NCI-H748 treated with DMSO at 0.1 percent for 48 hours (cell line): ENCODE results near the gene CD164L2.

Experiments
- DNase-seq: peaks from one replicate; lab custom pipeline; 2025; lab: John Stamatoyannopoulos, UW

CD164L2 gene

GRCh38 chr1:27405074-27405473 is 21.9 kb upstream of the CD164L2 start:
- DNase-seq, result no peak

- DNase-seq, result no peak
These were observed 20.8 kb upstream of the CD164L2 start for GRCh38 chr1:27403931-27404330.

GRCh38 chr1:27403065-27403726 is 20.1 kb upstream of the CD164L2 start:
- no peak for DNase-seq

DNA sequence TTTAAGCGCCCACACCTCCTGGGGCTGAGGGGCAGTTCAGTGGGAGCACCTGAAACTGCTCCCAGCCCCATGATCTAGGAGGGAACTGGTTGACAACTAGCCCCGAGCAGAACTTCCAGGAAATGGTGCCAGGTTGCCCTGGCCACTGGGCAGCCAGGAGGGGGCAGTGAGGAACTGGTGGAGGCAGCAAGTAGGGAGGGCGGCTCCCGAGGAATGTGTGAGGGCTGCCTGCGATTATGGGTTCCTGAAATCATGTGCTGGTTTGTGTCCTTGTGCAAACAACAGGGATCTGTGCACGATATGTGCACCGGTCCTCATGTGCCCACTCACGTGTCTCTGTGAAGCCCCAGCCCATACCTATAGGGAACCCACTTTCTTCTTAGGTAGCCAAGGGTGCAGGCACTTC is 19.2 kb upstream of the CD164L2 start:
- DNase-seq, result no peak

DNA sequence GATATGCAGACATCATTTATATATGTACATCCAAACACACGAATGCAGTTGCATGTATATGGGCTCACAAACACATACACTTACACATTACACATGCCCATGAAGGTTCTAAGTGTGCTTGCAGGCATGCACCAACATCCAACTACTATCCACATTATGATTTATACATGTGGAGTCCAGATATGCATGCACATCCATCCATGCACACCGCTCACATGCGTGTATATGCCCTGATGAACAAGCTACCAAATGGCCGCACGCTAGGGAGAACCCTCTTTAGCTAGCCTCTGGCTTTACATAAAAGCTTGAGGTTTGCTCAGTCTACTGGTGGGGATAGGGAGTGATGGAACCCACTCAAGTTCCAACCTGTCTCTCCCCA is 17.8 kb upstream of the CD164L2 start:
- no peak for DNase-seq

DNA sequence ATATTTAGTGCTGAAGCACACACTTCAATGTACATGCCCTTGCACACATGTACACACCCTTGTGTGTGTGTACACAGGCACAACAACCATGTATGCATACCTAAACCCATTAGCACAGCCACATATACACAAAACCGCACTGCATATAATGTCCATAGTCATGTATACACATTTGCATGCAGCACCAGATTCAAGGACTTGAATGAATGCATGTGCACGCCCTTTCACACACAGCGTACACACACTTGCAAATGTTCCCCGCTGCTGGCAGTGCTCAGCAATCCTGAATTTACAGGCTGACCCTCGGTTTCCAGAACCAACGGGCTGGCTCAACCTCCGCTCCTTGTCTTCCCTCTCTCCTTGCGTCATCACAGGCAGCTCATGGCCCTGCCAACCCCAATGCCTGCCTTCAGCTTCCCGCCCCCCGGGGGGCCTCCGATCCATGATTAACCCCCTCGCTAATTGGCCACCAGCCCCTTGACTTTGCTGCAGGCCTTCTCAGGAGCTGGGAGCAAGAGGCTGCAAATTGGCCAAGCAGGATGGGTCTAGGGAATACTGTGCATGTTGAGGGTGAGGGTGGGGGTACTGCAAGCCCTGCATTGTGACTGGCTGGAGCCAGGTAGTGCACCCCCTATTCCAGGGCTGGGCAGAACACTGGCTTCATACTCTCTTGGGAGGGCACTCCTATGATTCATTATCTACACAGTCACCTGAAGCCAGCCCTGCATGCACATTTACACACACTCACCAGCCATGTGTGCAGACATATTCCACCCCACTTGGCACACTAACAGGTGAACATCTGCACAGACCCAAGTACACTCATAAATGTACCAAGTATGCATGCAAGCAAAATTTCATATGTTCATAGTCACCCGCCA is 17.2 kb upstream of the CD164L2 start:
- DNase-seq, result no peak

GRCh38 chr1:27399251-27400025 is 16.3 kb upstream of the CD164L2 start:
- DNase-seq, result no peak

- no peak for DNase-seq
These were observed 15.4 kb upstream of the CD164L2 start for GRCh38 chr1:27398405-27399149.

DNA sequence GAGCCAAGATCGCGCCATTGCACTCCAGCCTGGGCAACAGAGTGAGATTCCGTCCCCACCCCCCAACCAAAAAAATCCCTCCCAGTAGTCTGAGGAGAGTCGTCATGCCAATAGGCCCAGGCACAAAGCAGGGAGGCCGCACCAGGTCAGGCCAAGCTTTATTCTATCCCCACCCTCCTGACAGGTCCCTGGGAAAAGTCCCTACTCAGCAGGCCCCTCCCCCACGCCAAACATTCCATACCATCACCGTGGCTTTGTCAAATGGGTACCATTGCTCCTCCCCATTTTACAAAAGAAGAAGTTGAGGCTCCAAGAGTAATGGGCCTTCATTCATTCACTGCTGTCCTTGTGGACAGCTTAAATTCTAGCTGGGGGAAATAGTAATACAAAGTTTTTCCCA is 14.6 kb upstream of the CD164L2 start:
- no peak for DNase-seq

DNA sequence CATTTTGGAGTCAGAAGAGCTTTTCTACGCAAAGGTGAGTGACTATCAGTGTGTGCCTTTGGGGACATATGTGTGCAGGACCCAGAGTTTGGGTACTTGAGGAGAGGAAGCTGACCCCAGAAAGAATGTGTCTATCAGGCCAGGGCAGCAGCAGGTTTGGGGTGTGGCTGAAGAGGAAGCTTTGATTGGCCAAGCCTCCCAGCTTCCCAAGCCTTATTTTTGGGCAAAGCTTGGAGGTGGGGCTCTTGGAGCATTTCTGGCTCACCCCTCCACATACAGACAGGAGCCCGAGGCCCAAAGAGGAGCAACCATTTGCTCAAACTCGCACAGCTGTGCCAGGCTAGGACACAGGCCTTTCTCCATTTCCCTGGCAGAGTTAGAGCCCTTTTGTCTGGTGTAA is 14.0 kb upstream of the CD164L2 start:
- no peak for DNase-seq

DNA sequence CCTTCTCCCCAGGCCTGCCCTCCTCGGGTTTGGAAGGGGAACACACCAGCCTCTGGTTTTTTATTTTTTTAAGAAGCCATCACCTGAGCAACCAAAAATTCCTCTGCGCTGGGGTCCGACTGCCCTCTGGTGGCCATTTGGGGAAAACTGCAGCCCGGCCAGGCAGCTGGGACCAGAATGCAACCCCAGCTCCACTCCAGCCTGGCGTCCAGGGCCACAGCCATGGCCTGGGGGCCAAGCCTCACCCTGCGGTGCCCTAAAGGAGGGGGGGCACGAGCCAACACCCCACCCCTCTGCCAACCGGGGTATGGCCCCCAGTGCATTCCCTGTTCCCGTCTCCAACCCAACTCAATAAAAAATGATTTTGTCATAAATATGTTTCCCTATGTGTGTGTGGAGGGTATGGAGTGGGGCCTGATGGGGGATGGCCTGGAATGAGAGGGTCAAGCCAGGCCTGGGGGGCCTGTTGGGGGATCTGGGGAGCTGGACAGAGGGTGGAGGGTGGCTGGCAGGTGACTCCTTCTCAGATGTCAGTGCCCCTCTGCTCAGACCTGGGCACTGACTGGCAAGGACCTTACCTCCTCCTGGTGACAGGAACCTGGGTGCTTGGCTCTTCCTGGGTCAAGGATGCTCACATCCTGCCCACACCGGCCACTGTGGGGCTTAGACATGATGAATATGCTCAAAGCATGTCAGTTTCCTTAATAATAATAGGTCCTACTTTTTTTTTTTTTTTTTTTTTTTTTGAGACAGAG is 12.5 kb upstream of the CD164L2 start:
- peak; percentile 37 for DNase-seq

DNA sequence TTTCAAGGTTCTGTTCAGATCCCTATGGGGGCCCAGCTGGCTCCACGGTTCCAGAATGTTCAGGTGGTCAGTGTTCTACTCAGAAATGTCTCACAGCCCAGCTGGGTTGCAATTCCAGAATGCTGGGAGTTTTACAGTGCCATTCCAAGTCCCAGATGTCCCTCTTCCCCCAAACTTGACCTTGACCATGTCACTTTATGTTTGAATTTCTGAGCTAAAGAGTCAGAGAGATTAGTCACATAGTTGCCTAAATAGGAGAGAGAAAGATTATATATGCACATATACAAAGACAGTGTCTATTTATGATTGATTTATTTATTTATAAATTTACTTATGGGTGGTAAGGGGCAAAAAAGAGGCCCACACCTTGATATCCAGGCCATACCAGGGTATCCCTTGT is 11.8 kb upstream of the CD164L2 start:
- no peak for DNase-seq

- DNase-seq, result no peak
These were observed 11.1 kb upstream of the CD164L2 start for GRCh38 chr1:27394282-27394658.

GRCh38 chr1:27393641-27394281 is 10.6 kb upstream of the CD164L2 start:
- no peak for DNase-seq

DNA sequence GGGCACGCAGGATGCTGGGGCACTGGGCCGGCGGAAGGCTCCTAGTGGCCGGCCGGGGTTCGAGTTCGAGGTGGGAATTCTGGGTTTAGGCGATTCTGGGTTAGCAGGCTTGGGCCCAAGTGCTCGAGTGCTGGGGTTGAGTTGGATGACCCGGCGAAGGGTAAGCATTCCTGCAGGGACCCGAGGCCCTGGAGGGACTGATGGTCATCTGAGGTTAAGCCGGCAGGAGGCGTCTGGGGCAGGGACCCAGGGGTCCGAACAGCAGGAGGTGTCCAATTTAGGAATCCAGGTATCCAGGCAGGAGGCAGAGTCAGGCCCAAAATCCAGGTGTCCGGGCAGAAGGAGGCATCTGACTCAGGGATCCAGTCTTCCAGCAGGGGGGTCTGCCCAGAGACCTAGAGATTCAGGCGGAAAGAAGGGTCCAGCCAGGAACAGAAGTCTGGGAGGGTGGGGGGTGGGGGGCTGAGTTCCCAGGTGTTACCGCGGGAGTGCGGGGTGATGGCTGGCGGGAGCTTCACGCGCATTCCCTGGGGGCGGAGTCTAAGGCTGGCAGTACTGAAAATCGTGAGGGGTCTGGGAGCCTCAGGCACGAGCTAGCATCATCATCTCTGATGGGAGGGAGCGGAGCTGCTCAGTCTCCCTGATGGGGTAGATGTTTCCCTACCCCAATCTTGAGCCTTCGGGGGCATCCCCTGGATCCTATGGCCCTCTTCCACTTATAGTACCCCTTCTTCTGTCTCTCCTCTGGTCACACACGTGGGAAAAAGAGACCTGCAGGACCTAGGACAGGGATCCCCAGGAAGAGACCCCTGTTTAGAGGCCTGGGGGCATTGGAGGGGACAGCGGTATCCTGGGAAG is 9.9 kb upstream of the CD164L2 start:
- no peak for DNase-seq

GRCh38 chr1:27392096-27392777 is 9.1 kb upstream of the CD164L2 start, which contains the start of gene GPR3:
Gene GPR3, plus strand, starts transcription at chr1:27392622. Its CDS starts 1,177 bp downstream, at chr1:27393799.
- peak; percentile 61 for DNase-seq

DNA sequence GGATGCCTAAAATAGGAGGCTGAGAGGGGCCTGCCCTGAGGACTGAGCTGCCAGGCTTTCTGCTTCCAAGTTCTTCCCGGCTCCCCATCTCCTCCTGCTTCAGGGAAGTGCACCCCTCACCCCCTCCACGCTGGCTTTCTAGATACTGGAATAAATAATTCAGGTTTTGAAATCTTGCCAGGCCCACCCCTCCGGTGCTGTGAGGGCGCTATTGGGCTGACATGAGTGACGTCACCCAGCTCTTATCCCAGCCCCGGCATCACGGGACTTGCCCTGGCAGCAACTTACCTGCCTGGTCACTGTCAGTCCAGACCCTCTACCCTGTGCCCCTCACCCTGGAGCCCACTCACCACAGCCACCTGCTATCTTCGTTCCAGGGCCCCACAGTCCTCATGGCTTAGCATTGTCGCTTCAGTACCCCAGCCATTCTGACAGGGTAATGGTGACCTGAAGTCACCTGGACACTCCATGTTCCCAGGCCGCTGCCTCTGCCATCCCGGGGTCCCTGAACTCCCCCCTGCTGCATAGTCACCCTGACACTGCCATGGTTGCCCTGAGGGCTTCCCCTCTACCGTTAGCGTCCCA is 8.5 kb upstream of the CD164L2 start:
- DNase-seq, result no peak

DNA sequence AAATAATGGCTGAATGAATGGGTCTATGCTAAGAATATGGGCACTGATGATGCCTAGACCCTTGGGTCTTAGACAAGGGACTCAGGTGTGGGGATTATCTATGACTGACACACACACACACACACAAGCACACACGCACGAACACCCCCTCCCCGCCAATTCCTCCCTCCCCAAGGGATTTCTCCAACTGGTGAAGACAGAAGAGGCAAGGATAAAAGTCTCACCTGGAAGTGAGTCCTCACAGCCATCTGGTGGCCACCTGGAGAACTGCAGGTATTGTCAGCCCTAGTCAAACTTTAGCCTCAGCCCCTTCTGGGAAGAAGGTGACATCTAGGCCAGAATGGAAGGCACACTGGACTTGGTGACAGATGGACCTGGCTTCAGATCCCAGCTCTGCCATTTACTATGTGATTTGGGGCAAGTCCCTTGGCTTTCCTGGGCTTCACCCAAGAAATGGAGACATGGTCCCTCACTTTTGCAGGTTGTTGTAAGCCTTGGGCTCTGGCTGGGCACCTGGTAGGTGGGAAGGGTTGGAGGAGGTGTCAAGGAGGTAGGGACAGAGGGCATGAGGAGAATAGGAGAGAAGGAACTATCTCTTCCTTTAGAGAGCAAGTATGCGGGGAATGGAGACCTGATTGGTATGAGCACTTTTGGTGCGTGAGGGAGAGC is 5.3 kb upstream of the CD164L2 start:
- peak; percentile 23 for DNase-seq
